ENCODE results near the gene FBXW5. TPM values are rescaled to one million over a fixed set of nuclear protein-coding genes. Genes with fewer than 3 reads are reported as not detected.

The FBXW5 gene
- total RNA-seq, 4 donors from 2014 or later = 329 to 469 (median 435) TPM

- H3K9me3 ChIP-seq = no peaks in the 10 kb centered on the region
- H3K27me3 ChIP-seq = no peaks in the 10 kb centered on the region
- TF ChIP-seq CTCF (IDR thresholded peaks at IDR 0.05 in 4 of 5, conservative IDR thresholded peaks at IDR 0.05 in 1 of 5) = no peak
- TF ChIP-seq POLR2A (IDR thresholded peaks at IDR 0.05) = no peak
- peak overlapping the region; percentile 76 to 82 (median 80) for H3K27ac ChIP-seq
- H3K36me3 ChIP-seq = peaks cover 0 to 15% of the 10 kb centered on the region in 2 donors
- in situ Hi-C loops (cut with MboI; ENCODE audit: low sequenced_read_pairs in 4 of 4) = no loop called here
- ATAC-seq (no peak), DNase-seq (peak in 1 of 2 donors; percentile 25)
- intact Hi-C loops (cut with DNase I; ENCODE audit: low total_unique reads) = no loop called here
- H3K4me3 ChIP-seq = no peak overlapping the region
- H3K4me1 ChIP-seq = peaks cover 24 to 32% of the 10 kb centered on the region in 2 donors
Observed at GRCh38 chr9:136903041-136903554, 41.4 kb downstream of the FBXW5 start.

- intact Hi-C loops (cut with DNase I; ENCODE audit: low total_unique reads) = no loop called here
- peaks cover 0 to 9% of the 10 kb centered on the region in 2 donors for H3K36me3 ChIP-seq
Observed at GRCh38 chr9:136902259-136902821, 42.2 kb downstream of the FBXW5 start.

GRCh38 chr9:136901516-136902258 is 42.9 kb downstream of the FBXW5 start:
- H3K27me3 ChIP-seq = no peaks in the 10 kb centered on the region
- H3K27ac ChIP-seq = peak overlapping the region; percentile 76 to 82 (median 80)
- peaks cover 24 to 32% of the 10 kb centered on the region in 2 donors for H3K4me1 ChIP-seq
- DNase-seq = peak in 1 of 2 donors; percentile 65
- H3K36me3 ChIP-seq = peaks cover 0 to 9% of the 10 kb centered on the region in 2 donors
- ATAC-seq = peak; percentile 67 to 74
- in situ Hi-C loops (cut with MboI; ENCODE audit: low sequenced_read_pairs in 4 of 4) = no loop called here
- H3K9me3 ChIP-seq = no peaks in the 10 kb centered on the region
- no peak overlapping the region for H3K4me3 ChIP-seq
- TF ChIP-seq POLR2A (IDR thresholded peaks at IDR 0.05) (no peak), CTCF (IDR thresholded peaks at IDR 0.05 in 4 of 5, conservative IDR thresholded peaks at IDR 0.05 in 1 of 5) (no peak)
- intact Hi-C loops (cut with DNase I; ENCODE audit: low total_unique reads) = no loop called here

More at GRCh38 chr9:136902259-136902821, 42.2 kb downstream of the FBXW5 start:
- DNase-seq (peak; percentile 72 to 81), ATAC-seq (peak; percentile 84 to 90)
- peak in 1 of 2 donors; percentile 45 for TF ChIP-seq POLR2A (IDR thresholded peaks at IDR 0.05)
- TF ChIP-seq CTCF (IDR thresholded peaks at IDR 0.05 in 4 of 5, conservative IDR thresholded peaks at IDR 0.05 in 1 of 5) = no peak
- no peak overlapping the region for H3K4me3 ChIP-seq
- H3K27ac ChIP-seq = peak overlapping the region; percentile 76 to 82 (median 80)
- H3K9me3 ChIP-seq = no peaks in the 10 kb centered on the region
- H3K27me3 ChIP-seq = no peaks in the 10 kb centered on the region
- peaks cover 24 to 32% of the 10 kb centered on the region in 2 donors for H3K4me1 ChIP-seq
- in situ Hi-C loops (cut with MboI; ENCODE audit: low sequenced_read_pairs in 4 of 4) = no loop called here

GRCh38 chr9:136900988-136901515 is 43.5 kb downstream of the FBXW5 start:
- intact Hi-C loops (cut with DNase I; ENCODE audit: low total_unique reads) (no loop called here), in situ Hi-C loops (cut with MboI; ENCODE audit: low sequenced_read_pairs in 4 of 4) (no loop called here)
- H3K27me3 ChIP-seq = no peaks in the 10 kb centered on the region
- H3K27ac ChIP-seq = peak overlapping the region; percentile 76 to 82 (median 80)
- H3K9me3 ChIP-seq = no peaks in the 10 kb centered on the region
- H3K4me1 ChIP-seq = peaks cover 24 to 32% of the 10 kb centered on the region in 2 donors
- H3K36me3 ChIP-seq = peaks cover 0 to 9% of the 10 kb centered on the region in 2 donors
- DNase-seq = no peak
- ATAC-seq = no peak
- H3K4me3 ChIP-seq = no peak overlapping the region
- TF ChIP-seq POLR2A (IDR thresholded peaks at IDR 0.05) (no peak), CTCF (IDR thresholded peaks at IDR 0.05 in 4 of 5, conservative IDR thresholded peaks at IDR 0.05 in 1 of 5) (no peak)
